ENCODE measurements around the gene ZNF750.

DNA sequence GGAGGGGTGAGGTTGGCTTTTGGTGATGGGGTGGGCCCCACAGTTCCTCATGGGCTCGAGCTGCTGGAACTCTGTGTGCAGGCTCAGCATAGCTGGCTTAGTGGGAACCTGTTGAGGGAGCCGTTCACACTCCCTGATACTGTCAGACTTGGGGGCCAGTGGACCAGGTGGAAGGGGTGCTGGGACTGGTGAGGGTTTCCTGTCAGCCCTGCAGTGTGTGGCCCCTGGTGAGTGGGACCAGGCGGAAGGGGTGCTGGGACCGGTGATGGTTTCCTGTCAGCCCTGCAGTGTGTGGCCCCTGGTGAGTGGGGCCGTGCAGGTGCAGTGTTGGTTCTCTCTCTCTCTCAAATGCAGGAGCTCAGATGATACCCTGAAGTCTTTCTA lies 45.1 kb upstream of the ZNF750 start:
- no peak for TF ChIP-seq CTCF (IDR thresholded peaks at IDR 0.05)
- TF ChIP-seq POLR2A (IDR thresholded peaks at IDR 0.05), result no peak
